ENCODE results near the gene SHMT2. TPM values are rescaled to one million over a fixed set of nuclear protein-coding genes. Genes with fewer than 3 reads are reported as not detected.

The SHMT2 gene
- total RNA-seq, 1 experiment from 2014 or later = 280 TPM

DNA sequence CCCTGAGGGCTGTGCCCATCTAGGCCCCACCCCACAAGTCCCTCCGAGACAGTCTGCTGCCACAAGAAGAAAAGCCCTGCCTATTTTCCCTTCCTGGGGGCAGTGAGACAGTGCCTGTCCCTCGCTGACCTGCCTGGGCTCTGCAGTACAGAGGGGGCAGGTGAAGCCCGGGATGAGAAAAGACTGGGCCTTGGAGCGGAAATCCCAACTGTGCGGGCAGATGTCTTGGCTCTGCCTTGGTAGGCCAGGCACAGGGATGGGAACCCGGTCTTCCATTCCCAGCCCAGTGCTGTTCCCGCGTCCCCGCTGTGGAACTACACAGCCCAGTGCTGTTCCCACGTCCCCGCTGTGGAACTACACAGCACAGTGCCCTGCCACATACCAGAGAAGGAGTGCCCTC is 25.7 kb upstream of the SHMT2 start:
- ChIA-PET CTCF (no interaction called here), RAD21 (ENCODE audit: low non-redundant PET in 1 of 2, low total read pairs in 2 of 2, uncharacterized antibody in 2 of 2, unreplicated experiment in 2 of 2) (no interaction called here), POLR2A (no interaction called here)
- no TSS peak for BruUV-seq (replicated peaks)
- ATAC-seq (no peak), DNase-seq (ENCODE audit: low read depth, low spot score) (no peak)
- Histone ChIP-seq H3K4me3 (replicated peaks in 1 of 2; ENCODE audit: low read depth in 1 of 2, low read length in 2 of 2) (no peak overlapping the region), H3K36me3 (ENCODE audit: control insufficient read depth in 1 of 2, insufficient read depth in 2 of 2, low read length in 2 of 2) (no peaks in the 10 kb centered on the region; a peak in 1 of 4 replicates), H3K9me3 (ENCODE audit: control insufficient read depth in 1 of 2, insufficient read depth in 1 of 2, low read depth in 1 of 2, low read length in 2 of 2) (no peaks in the 10 kb centered on the region), H3K4me2 (ENCODE audit: low read length) (no peak overlapping the region), H3K9me2 (ENCODE audit: insufficient read depth) (no peaks in the 10 kb centered on the region), H3K79me2 (ENCODE audit: insufficient read depth, low read length) (no peaks in the 10 kb centered on the region), H3K9ac (ENCODE audit: low read length) (no peak overlapping the region), H3K4me1 (ENCODE audit: control insufficient read depth in 1 of 2, insufficient read depth in 2 of 2, low read length in 2 of 2) (no peaks in the 10 kb centered on the region), H3K27ac (ENCODE audit: low read depth, low read length) (no peak overlapping the region), H2AFZ (ENCODE audit: low read depth, low read length, poor library complexity, severe bottlenecking) (no peak overlapping the region), H3K27me3 (ENCODE audit: insufficient read depth, low read length) (no peaks in the 10 kb centered on the region), H4K20me1 (ENCODE audit: insufficient read depth) (no peaks in the 10 kb centered on the region)
- intact Hi-C loops (cut with micrococcal nuclease) = no loop called here
- TF ChIP-seq FOSL1 (IDR thresholded peaks at IDR 0.05; ENCODE audit: low read depth) = no peak
- TF ChIP-seq SP1 (IDR thresholded peaks at IDR 0.05; ENCODE audit: low read depth) = no peak
- TF ChIP-seq, protein P1, sequence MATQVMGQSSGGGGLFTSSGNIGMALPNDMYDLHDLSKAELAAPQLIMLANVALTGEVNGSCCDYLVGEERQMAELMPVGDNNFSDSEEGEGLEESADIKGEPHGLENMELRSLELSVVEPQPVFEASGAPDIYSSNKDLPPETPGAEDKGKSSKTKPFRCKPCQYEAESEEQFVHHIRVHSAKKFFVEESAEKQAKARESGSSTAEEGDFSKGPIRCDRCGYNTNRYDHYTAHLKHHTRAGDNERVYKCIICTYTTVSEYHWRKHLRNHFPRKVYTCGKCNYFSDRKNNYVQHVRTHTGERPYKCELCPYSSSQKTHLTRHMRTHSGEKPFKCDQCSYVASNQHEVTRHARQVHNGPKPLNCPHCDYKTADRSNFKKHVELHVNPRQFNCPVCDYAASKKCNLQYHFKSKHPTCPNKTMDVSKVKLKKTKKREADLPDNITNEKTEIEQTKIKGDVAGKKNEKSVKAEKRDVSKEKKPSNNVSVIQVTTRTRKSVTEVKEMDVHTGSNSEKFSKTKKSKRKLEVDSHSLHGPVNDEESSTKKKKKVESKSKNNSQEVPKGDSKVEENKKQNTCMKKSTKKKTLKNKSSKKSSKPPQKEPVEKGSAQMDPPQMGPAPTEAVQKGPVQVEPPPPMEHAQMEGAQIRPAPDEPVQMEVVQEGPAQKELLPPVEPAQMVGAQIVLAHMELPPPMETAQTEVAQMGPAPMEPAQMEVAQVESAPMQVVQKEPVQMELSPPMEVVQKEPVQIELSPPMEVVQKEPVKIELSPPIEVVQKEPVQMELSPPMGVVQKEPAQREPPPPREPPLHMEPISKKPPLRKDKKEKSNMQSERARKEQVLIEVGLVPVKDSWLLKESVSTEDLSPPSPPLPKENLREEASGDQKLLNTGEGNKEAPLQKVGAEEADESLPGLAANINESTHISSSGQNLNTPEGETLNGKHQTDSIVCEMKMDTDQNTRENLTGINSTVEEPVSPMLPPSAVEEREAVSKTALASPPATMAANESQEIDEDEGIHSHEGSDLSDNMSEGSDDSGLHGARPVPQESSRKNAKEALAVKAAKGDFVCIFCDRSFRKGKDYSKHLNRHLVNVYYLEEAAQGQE (IDR thresholded peaks at IDR 0.05; ENCODE audit: low read depth) = no peak
- no peak for TF ChIP-seq ELF1 (IDR thresholded peaks at IDR 0.05; ENCODE audit: borderline replicate concordance, low read depth)
- no peak for TF ChIP-seq CBX3 (IDR thresholded peaks at IDR 0.05; ENCODE audit: low read depth)
- no peak for TF ChIP-seq JUND (IDR thresholded peaks at IDR 0.05)
- no peak for TF ChIP-seq POLR2A (IDR thresholded peaks at IDR 0.05; ENCODE audit: borderline replicate concordance, extremely low read depth, insufficient read depth, insufficient read length)
- TF ChIP-seq EZH2phosphoT487 (IDR thresholded peaks at IDR 0.05; ENCODE audit: borderline replicate concordance) = no peak
- TF ChIP-seq SIN3A (IDR thresholded peaks at IDR 0.05; ENCODE audit: low read depth) = no peak
- TF ChIP-seq, protein P2, sequence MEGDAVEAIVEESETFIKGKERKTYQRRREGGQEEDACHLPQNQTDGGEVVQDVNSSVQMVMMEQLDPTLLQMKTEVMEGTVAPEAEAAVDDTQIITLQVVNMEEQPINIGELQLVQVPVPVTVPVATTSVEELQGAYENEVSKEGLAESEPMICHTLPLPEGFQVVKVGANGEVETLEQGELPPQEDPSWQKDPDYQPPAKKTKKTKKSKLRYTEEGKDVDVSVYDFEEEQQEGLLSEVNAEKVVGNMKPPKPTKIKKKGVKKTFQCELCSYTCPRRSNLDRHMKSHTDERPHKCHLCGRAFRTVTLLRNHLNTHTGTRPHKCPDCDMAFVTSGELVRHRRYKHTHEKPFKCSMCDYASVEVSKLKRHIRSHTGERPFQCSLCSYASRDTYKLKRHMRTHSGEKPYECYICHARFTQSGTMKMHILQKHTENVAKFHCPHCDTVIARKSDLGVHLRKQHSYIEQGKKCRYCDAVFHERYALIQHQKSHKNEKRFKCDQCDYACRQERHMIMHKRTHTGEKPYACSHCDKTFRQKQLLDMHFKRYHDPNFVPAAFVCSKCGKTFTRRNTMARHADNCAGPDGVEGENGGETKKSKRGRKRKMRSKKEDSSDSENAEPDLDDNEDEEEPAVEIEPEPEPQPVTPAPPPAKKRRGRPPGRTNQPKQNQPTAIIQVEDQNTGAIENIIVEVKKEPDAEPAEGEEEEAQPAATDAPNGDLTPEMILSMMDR (IDR thresholded peaks at IDR 0.05 in 2 of 3, conservative IDR thresholded peaks at IDR 0.05 in 1 of 3; ENCODE audit: borderline replicate concordance in 1 of 3, insufficient read depth in 1 of 3, low read depth in 2 of 3, low read length in 2 of 3) = no peak
- no peak for TF ChIP-seq TCF7L2 (IDR thresholded peaks at IDR 0.05; ENCODE audit: borderline replicate concordance, extremely low read depth, insufficient read depth, insufficient read length)
- TF ChIP-seq, protein P3, sequence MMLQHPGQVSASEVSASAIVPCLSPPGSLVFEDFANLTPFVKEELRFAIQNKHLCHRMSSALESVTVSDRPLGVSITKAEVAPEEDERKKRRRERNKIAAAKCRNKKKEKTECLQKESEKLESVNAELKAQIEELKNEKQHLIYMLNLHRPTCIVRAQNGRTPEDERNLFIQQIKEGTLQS (IDR thresholded peaks at IDR 0.05) = no peak
- no peak for TF ChIP-seq EGR1 (IDR thresholded peaks at IDR 0.05; ENCODE audit: low read depth)
- TF ChIP-seq ZFX (IDR thresholded peaks at IDR 0.05) = no peak
- TF ChIP-seq, protein P4, sequence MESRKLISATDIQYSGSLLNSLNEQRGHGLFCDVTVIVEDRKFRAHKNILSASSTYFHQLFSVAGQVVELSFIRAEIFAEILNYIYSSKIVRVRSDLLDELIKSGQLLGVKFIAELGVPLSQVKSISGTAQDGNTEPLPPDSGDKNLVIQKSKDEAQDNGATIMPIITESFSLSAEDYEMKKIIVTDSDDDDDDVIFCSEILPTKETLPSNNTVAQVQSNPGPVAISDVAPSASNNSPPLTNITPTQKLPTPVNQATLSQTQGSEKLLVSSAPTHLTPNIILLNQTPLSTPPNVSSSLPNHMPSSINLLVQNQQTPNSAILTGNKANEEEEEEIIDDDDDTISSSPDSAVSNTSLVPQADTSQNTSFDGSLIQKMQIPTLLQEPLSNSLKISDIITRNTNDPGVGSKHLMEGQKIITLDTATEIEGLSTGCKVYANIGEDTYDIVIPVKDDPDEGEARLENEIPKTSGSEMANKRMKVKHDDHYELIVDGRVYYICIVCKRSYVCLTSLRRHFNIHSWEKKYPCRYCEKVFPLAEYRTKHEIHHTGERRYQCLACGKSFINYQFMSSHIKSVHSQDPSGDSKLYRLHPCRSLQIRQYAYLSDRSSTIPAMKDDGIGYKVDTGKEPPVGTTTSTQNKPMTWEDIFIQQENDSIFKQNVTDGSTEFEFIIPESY (IDR thresholded peaks at IDR 0.05; ENCODE audit: extremely low read depth, insufficient replicate concordance, low read length) = no peak
